ENCODE measurements around the gene CCDC28B.

The CCDC28B gene

DNA sequence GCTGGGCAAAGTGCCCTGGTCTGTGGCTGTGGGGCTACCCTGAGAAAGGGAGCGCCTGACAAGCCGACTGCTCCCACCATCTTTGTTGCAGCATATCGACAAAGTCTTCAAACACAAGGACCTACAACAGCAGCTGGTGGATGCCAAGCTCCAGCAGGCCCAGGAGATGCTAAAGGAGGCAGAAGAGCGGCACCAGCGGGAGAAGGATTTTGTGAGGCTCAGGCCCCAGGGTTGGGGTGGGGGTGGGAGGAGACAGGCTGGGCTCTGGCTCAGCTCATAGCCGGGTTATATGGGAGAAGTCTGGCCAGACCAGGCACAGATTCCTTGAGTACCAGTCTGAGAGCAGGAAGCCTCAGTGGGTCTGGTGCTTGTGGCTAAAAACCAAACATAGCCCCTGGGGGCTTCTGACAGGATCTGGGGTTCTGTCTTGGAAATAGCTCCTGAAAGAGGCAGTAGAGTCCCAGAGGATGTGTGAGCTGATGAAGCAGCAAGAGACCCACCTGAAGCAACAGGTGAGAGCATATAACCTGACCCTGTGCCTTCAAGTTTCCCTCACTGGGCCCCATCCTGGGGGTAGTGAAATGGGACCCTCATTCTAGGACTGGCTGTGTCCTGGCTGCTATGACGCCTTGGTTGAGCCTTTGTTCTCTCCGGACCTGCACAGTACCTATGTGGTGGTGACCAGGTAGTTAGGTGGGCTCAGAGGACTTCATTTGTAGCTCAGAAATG is 8.0 kb upstream of the CCDC28B start:
- TF ChIP-seq CTCF (IDR thresholded peaks at IDR 0.05; ENCODE audit: low read depth, low read length) = no peak
- no peak for DNase-seq (ENCODE audit: low read depth, low spot score)
- no peak overlapping the region for H3K4me3 ChIP-seq (ENCODE audit: low read depth, low read length)

DNA sequence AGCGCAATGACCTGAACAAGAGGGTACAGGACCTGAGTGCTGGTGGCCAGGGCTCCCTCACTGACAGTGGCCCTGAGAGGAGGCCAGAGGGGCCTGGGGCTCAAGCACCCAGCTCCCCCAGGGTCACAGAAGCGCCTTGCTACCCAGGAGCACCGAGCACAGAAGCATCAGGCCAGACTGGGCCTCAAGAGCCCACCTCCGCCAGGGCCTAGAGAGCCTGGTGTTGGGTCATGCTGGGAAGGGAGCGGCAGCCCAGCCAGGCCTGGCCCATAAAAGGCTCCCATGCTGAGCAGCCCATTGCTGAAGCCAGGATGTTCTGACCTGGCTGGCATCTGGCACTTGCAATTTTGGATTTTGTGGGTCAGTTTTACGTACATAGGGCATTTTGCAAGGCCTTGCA is 5.4 kb upstream of the CCDC28B start:
- no peak for DNase-seq (ENCODE audit: low read depth, low spot score)
- in situ Hi-C loops (cut with HindIII; ENCODE audit: low sequenced_read_pairs) = no loop called here
- no peak for TF ChIP-seq CTCF (IDR thresholded peaks at IDR 0.05; ENCODE audit: low read depth, low read length)

More for the DNA sequence above, 8.0 kb upstream of the CCDC28B start:
- in situ Hi-C loops (cut with HindIII; ENCODE audit: low sequenced_read_pairs) = no loop called here

DNA sequence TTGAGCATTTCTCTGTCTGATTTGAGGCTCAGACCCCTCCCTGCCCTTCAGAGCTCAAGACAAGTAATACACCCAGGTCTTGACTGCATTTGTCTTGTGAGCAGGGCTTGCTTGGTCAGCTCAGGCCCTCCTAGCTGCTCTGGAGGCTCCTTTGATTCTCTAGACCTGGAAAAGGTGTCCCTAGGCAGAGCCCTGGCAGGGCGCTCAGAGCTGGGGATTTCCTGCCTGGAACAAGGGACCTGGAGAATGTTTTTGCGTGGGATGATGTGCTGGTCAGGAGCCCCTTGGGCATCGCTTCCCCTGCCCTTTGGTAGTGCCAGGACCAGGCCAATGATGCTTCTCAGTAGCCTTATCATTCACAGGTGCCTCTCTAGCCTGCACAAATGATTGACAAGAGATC is 4.9 kb upstream of the CCDC28B start:
- no peak for TF ChIP-seq CTCF (IDR thresholded peaks at IDR 0.05; ENCODE audit: low read depth, low read length)
- no peak for DNase-seq (ENCODE audit: low read depth, low spot score)
- no peak overlapping the region for H3K4me3 ChIP-seq (ENCODE audit: low read depth, low read length)
- in situ Hi-C loops (cut with HindIII; ENCODE audit: low sequenced_read_pairs) = no loop called here

More for the DNA sequence above, 5.4 kb upstream of the CCDC28B start:
- H3K4me3 ChIP-seq (ENCODE audit: low read depth, low read length) = no peak overlapping the region

GRCh38 chr1:32195972-32196823 is 4.2 kb upstream of the CCDC28B start:
- peak; percentile 38 for DNase-seq (ENCODE audit: low read depth, low spot score)
- TF ChIP-seq CTCF (IDR thresholded peaks at IDR 0.05; ENCODE audit: low read depth, low read length) = no peak
- H3K4me3 ChIP-seq (ENCODE audit: low read depth, low read length) = no peak overlapping the region
- in situ Hi-C loops (cut with HindIII; ENCODE audit: low sequenced_read_pairs) = no loop called here

DNA sequence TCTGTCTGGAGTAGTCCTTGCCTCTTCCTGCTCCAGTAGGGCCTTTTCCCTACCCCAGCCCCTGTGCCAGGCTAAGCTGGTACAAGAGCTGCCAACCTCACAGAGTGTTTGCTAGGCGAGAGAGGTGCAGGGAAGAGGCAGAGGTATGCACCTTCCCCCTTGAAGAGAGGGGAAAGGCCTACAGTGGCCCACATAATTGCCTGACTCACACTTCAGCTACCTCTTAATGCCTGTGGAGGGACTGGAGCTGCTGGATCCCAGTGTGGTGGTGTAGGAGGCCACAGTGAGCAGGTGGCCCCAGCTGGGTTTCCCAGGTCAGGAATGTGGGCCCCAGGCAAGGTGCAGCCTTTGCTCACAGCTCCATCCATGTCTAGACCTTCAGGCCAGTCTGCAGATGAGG is 3.3 kb upstream of the CCDC28B start:
- TF ChIP-seq CTCF (IDR thresholded peaks at IDR 0.05; ENCODE audit: low read depth, low read length) = no peak
- in situ Hi-C loops (cut with HindIII; ENCODE audit: low sequenced_read_pairs) = no loop called here
- H3K4me3 ChIP-seq (ENCODE audit: low read depth, low read length) = no peak overlapping the region
- DNase-seq (ENCODE audit: low read depth, low spot score) = no peak

- in situ Hi-C loops (cut with HindIII; ENCODE audit: low sequenced_read_pairs) = no loop called here
- H3K4me3 ChIP-seq (ENCODE audit: low read depth, low read length) = no peak overlapping the region
- DNase-seq (ENCODE audit: low read depth, low spot score) = no peak
- TF ChIP-seq CTCF (IDR thresholded peaks at IDR 0.05; ENCODE audit: low read depth, low read length) = no peak
Observed at GRCh38 chr1:32197837-32198236, 2.6 kb upstream of the CCDC28B start.

All from astrocyte of the spinal cord (primary cell).